SK-N-SH (cell line): ENCODE results near the gene LARGE1. TPM values are rescaled to one million over a fixed set of nuclear protein-coding genes. Genes with fewer than 3 reads are reported as not detected.

Experiments
- CTCF ChIA-PET: fragments of 300-600, 350-600 bp; formaldehyde crosslinking; extraction: SDS; loops from one replicate; lab custom pipeline; 2021; lab: Yijun Ruan, JAX
- POLR2A ChIA-PET: fragments of 350-600 bp; sonication (Branson Sonifier 250); formaldehyde crosslinking; extraction: SDS; loops from one replicate; lab custom pipeline; 2020; ENCODE audit warnings: antibody characterized with exemption, inconsistent platforms; lab: Yijun Ruan, JAX
- DNase-seq: peaks from one replicate; pipeline ENCODE4 v3.0.0; 2012
- H2AFZ ChIP-seq: fragments of 200-600 bp; sonication (generic); 2 replicates; pipeline ENCODE4 v1.8.1; 2016; ENCODE audit warnings: antibody characterized with exemption, mild to moderate bottlenecking, low read depth
- H3F3A ChIP-seq: fragments of 200-600 bp; sonication (generic); replicated peaks from 2 replicates; pipeline ENCODE3; 2016; ENCODE audit warnings: antibody characterized with exemption, mild to moderate bottlenecking; ENCODE audit not compliant: insufficient read depth
- H3K27ac ChIP-seq, 2 experiments: fragments of 200-500 bp in 1 of 2; fragments of 200-600 bp in 1 of 2; sonication (Bioruptor generic) in 1 of 2; sonication (generic), shearing (Covaris generic) in 1 of 2; 2 replicates each; pipeline versions ENCODE4 v1.5.1 to v1.6.1; 2014 to 2016; ENCODE audit warnings: low read depth in 2 of 2, inconsistent platforms in 1 of 2, low read length in 1 of 2, mild to moderate bottlenecking in 1 of 2, mixed read lengths in 1 of 2
- H3K27me3 ChIP-seq: fragments of 200-600 bp; sonication (generic), shearing (Covaris generic); 2 replicates; pipeline ENCODE4 v1.6.1; 2016; ENCODE audit warnings: mixed run types; ENCODE audit not compliant: insufficient read depth
- H3K36me3 ChIP-seq, 2 experiments: fragments of 200-500 bp in 1 of 2; fragments of 200-600 bp in 1 of 2; sonication (Bioruptor generic) in 1 of 2; sonication (generic) in 1 of 2; replicated peaks in 1 of 2; 2 replicates each; pipeline versions ENCODE3 to v1.5.1; 2014 to 2016; ENCODE audit warnings: low read length in 1 of 2, mild to moderate bottlenecking in 1 of 2; ENCODE audit not compliant: insufficient read depth in 2 of 2, control insufficient read depth in 1 of 2
- H3K4me1 ChIP-seq, 2 experiments: fragments of 200-500 bp in 1 of 2; fragments of 200-600 bp in 1 of 2; sonication (Bioruptor generic) in 1 of 2; sonication (generic), shearing (Covaris generic) in 1 of 2; 2 replicates each; pipeline versions ENCODE4 v1.5.1 to v1.6.1; 2014 to 2016; ENCODE audit warnings: low read depth in 1 of 2, low read length in 1 of 2, mixed run types in 1 of 2; ENCODE audit not compliant: insufficient read depth in 2 of 2, control insufficient read depth in 1 of 2
- H3K4me2 ChIP-seq: fragments of 200-600 bp; sonication (generic), shearing (Covaris generic); 2 replicates; pipeline ENCODE4 v1.6.1; 2017; ENCODE audit warnings: mixed run types
- H3K4me3 ChIP-seq, 2 experiments: fragments of 200-500 bp in 1 of 2; fragments of 200-600 bp in 1 of 2; sonication (Bioruptor generic) in 1 of 2; sonication (generic), shearing (Covaris generic) in 1 of 2; 2 replicates each; pipeline versions ENCODE4 v1.5.1 to v1.8.1; 2014 to 2016; ENCODE audit warnings: low read depth in 2 of 2, inconsistent platforms in 1 of 2, low read length in 1 of 2, mild to moderate bottlenecking in 1 of 2, mixed read lengths in 1 of 2, moderate library complexity in 1 of 2
- H3K79me2 ChIP-seq: fragments of 200-600 bp; sonication (generic); 2 replicates; pipeline ENCODE4 v1.8.1; 2017; ENCODE audit warnings: mild to moderate bottlenecking; ENCODE audit not compliant: insufficient read depth
- H3K9ac ChIP-seq: fragments of 200-600 bp; sonication (generic); 2 replicates; pipeline ENCODE4 v1.6.1; 2017; ENCODE audit warnings: mixed run types
- H3K9me2 ChIP-seq: fragments of 200-600 bp; sonication (generic); 2 replicates; pipeline ENCODE4 v1.6.1; 2017; ENCODE audit warnings: mixed run types
- H3K9me3 ChIP-seq: fragments of 200-600 bp; sonication (generic); 2 replicates; pipeline ENCODE4 v1.6.1; 2017; ENCODE audit warnings: mixed run types, mild to moderate bottlenecking, moderate library complexity
- H4K20me1 ChIP-seq: fragments of 200-600 bp; sonication (generic); 2 replicates; pipeline ENCODE4 v1.6.1; 2017; ENCODE audit warnings: mild to moderate bottlenecking, mixed run types; ENCODE audit not compliant: insufficient read depth
- CHD2 ChIP-seq: fragments of 150-350 bp; IDR thresholded peaks from 2 replicates; pipeline ENCODE4 v1.6.1; 2018; ENCODE audit warnings: low read length; ENCODE audit not compliant: partially characterized antibody
- EP300 ChIP-seq, 2 experiments: IDR thresholded peaks; 2 replicates each; pipeline versions ENCODE4 v1.4.0 to v1.6.1; 2012; ENCODE audit warnings: borderline replicate concordance in 1 of 2, low read depth in 1 of 2, low read length in 1 of 2
- FOSL2 ChIP-seq: IDR thresholded peaks from 2 replicates; pipeline ENCODE4 v1.4.0; 2012; ENCODE audit warnings: low read depth, mild to moderate bottlenecking, moderate library complexity, borderline replicate concordance
- FOXM1 ChIP-seq: IDR thresholded peaks from 2 replicates; pipeline ENCODE4 v1.4.0; 2012; ENCODE audit warnings: low read depth, mild to moderate bottlenecking
- GABPA ChIP-seq: IDR thresholded peaks from 2 replicates; pipeline ENCODE4 v1.4.0; 2012; ENCODE audit warnings: low read depth, mild to moderate bottlenecking
- IRF3 ChIP-seq: fragments of 150-350 bp; IDR thresholded peaks from 2 replicates; pipeline ENCODE4 v1.6.1; 2016; ENCODE audit warnings: mild to moderate bottlenecking, low read depth, low read length
- JUND ChIP-seq: IDR thresholded peaks from 2 replicates; pipeline ENCODE4 v1.4.0; 2012
- MAX ChIP-seq: IDR thresholded peaks from 2 replicates; pipeline ENCODE4 v1.4.0; 2012; ENCODE audit warnings: low read depth
- MEF2A ChIP-seq: IDR thresholded peaks from 2 replicates; pipeline ENCODE4 v1.4.0; 2012; ENCODE audit warnings: low read depth, borderline replicate concordance
- MXI1 ChIP-seq: IDR thresholded peaks from 2 replicates; pipeline ENCODE4 v1.6.1; 2012; ENCODE audit warnings: mild to moderate bottlenecking, low read depth, low read length, improper control_type of control experiment
- NFIC ChIP-seq: IDR thresholded peaks from 2 replicates; pipeline ENCODE4 v1.4.0; 2012; ENCODE audit warnings: borderline replicate concordance
- POLR2AphosphoS5 ChIP-seq: IDR thresholded peaks from 2 replicates; pipeline ENCODE4 v1.6.1; 2012; ENCODE audit warnings: low read depth, low read length
- RAD21 ChIP-seq: IDR thresholded peaks from 2 replicates; pipeline ENCODE4 v1.6.1; 2012; ENCODE audit warnings: mild to moderate bottlenecking, low read length
- RCOR1 ChIP-seq: fragments of 150-350 bp; IDR thresholded peaks from 2 replicates; pipeline ENCODE4 v1.6.1; 2017; ENCODE audit warnings: antibody characterized with exemption, low read length
- REST ChIP-seq: IDR thresholded peaks from 2 replicates; pipeline ENCODE4 v1.6.1; 2012; ENCODE audit warnings: mild to moderate bottlenecking, low read depth, low read length, moderate library complexity
- RXRA ChIP-seq: IDR thresholded peaks from 2 replicates; pipeline ENCODE4 v1.4.0; 2012; ENCODE audit warnings: low read depth, mild to moderate bottlenecking, borderline replicate concordance
- TAF1 ChIP-seq: IDR thresholded peaks from 2 replicates; pipeline ENCODE4 v1.6.1; 2012; ENCODE audit warnings: low read depth, mild to moderate bottlenecking, low read length, moderate library complexity, borderline replicate concordance
- YY1 ChIP-seq: IDR thresholded peaks from 2 replicates; pipeline ENCODE4 v1.4.0; 2012; ENCODE audit warnings: low read depth, mild to moderate bottlenecking
- WGBS: methylation state at CpG from one replicate; pipeline ENCODE4 v1.1.6; 2017; ENCODE audit warnings: low lambda C conversion rate; 5-methylcytosine and 5-hydroxymethylcytosine counted together
- polyA plus RNA-seq, 3 experiments: library from polyadenylated mRNA; depleted of rRNA; stranded (reverse); fragments of >200 nt; gene quantifications; 2 replicates each; pipeline ENCODE4 v1.2.3, GENCODE V29; 2012
- TF ChIP-seq, protein P1 (sequence below): IDR thresholded peaks from 2 replicates; pipeline ENCODE4; 2012
- TF ChIP-seq, protein P2 (sequence below): IDR thresholded peaks from 2 replicates; pipeline ENCODE4 v1.4.0; 2012; ENCODE audit warnings: low read depth, borderline replicate concordance

LARGE1 gene
- polyA plus RNA-seq, 1 of the 3 experiments (the other 2 are of a cell fraction), result 1.1 TPM

DNA sequence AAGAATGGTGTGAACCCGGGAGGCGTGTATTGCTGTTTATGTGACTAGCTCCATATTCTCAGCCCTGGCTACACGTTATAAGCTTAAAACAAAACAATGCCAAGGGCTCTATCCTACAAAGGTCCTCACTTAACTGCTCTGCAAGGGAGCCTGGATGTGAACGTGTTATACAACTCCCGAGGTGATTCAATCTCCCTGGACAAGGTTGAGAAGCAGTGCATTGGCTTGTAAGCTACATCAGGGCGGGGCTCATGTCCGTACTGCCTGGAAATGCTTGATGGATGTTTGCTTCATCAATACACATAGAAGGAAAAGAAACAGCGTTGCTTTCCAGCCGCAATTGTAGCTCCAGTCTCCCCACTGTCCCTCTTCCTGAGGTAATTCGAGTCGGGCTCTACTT lies 605.2 kb downstream of the LARGE1 start:
- H3K9me2 ChIP-seq, result no peaks in the 10 kb centered on the region
- H3K4me1 ChIP-seq, result no peaks in the 10 kb centered on the region
- no peaks in the 10 kb centered on the region for H3K9me3 ChIP-seq
- no peaks in the 10 kb centered on the region for H3K27me3 ChIP-seq
- no peak overlapping the region for H3K4me2 ChIP-seq
- CTCF ChIA-PET, result interaction anchor here (7.1 kb wide), 1 partner anchor 12 kb away, joined by 47 read pairs; no protein-coding TSS in a partner anchor
- no peak overlapping the region for H3K4me3 ChIP-seq
- no peak overlapping the region for H3K9ac ChIP-seq
- no peak overlapping the region for H2AFZ ChIP-seq
- H3K27ac ChIP-seq, result no peak overlapping the region
- H3K79me2 ChIP-seq, result no peaks in the 10 kb centered on the region
- H3F3A ChIP-seq, result no peaks in the 10 kb centered on the region
- 73% methylated on average over 11 of the region's 11 CpGs for WGBS
- no peak for TF ChIP-seq MXI1
- no peak for TF ChIP-seq IRF3
- no peak for TF ChIP-seq YY1
- TF ChIP-seq JUND, result no peak
- no peak for TF ChIP-seq MEF2A
- TF ChIP-seq NFIC, result no peak
- TF ChIP-seq RAD21, result no peak
- TF ChIP-seq MAX, result no peak
- no peak for TF ChIP-seq GABPA
- TF ChIP-seq, protein P1, sequence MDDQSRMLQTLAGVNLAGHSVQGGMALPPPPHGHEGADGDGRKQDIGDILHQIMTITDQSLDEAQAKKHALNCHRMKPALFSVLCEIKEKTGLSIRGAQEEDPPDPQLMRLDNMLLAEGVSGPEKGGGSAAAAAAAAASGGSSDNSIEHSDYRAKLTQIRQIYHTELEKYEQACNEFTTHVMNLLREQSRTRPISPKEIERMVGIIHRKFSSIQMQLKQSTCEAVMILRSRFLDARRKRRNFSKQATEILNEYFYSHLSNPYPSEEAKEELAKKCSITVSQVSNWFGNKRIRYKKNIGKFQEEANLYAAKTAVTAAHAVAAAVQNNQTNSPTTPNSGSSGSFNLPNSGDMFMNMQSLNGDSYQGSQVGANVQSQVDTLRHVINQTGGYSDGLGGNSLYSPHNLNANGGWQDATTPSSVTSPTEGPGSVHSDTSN, result no peak
- no peak for TF ChIP-seq POLR2AphosphoS5
- no peak for TF ChIP-seq RXRA
- no peak for TF ChIP-seq FOSL2
- no peaks in the 10 kb centered on the region for H3K36me3 ChIP-seq
- DNase-seq, result no peak
- no peaks in the 10 kb centered on the region for H4K20me1 ChIP-seq
- POLR2A ChIA-PET, result no interaction called here

DNA sequence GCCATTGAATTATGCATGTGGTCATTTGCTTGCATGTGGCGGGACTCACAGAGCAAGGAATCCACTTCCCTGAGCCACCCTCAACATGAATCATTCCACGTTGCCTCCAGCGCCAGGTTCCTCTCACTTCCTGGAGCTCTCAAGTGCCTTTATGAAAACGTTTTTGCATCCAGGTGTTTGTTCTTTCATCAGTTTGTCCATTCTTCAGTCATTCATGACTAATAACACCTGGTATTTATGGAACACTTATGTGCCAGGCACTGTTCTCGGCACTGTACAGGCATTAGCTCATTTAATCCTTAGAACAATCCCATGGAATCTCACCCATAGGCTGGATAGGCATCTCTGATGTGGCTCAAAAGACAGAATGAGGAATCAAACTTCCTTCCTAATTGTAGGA lies 606.0 kb downstream of the LARGE1 start:
- Histone ChIP-seq H2AFZ (no peak overlapping the region), H3K9me3 (no peaks in the 10 kb centered on the region), H3K9me2 (no peaks in the 10 kb centered on the region), H4K20me1 (no peaks in the 10 kb centered on the region), H3K36me3 (no peaks in the 10 kb centered on the region), H3K4me1 (no peaks in the 10 kb centered on the region), H3K27ac (no peak overlapping the region), H3F3A (no peaks in the 10 kb centered on the region), H3K79me2 (no peaks in the 10 kb centered on the region), H3K27me3 (no peaks in the 10 kb centered on the region), H3K9ac (no peak overlapping the region), H3K4me2 (no peak overlapping the region), H3K4me3 (no peak overlapping the region)
- CTCF ChIA-PET, result interaction anchor here (7.1 kb wide), 1 partner anchor 11 kb away, joined by 47 read pairs; no protein-coding TSS in a partner anchor
- 51% methylated on average over 5 of the region's 5 CpGs for WGBS
- DNase-seq, result no peak
- POLR2A ChIA-PET, result no interaction called here
- TF ChIP-seq RXRA (no peak), IRF3 (no peak), MAX (no peak), NFIC (no peak), MEF2A (no peak), TAF1 (no peak), FOXM1 (no peak), POLR2AphosphoS5 (no peak), CHD2 (no peak), MXI1 (no peak), REST (no peak), EP300 (IDR thresholded peaks at IDR 0.05; ENCODE audit: borderline replicate concordance in 1 of 2, low read depth in 1 of 2, low read length in 1 of 2) (no peak), RCOR1 (no peak)
- TF ChIP-seq, protein P2, sequence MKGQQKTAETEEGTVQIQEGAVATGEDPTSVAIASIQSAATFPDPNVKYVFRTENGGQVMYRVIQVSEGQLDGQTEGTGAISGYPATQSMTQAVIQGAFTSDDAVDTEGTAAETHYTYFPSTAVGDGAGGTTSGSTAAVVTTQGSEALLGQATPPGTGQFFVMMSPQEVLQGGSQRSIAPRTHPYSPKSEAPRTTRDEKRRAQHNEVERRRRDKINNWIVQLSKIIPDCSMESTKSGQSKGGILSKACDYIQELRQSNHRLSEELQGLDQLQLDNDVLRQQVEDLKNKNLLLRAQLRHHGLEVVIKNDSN, result no peak
